ENCODE results near the gene CDK14.

CDK14 gene

GRCh38 chr7:90938371-90938770, 342.2 kb downstream of the CDK14 start:
- in situ Hi-C loops (cut with MboI; ENCODE audit: low sequenced_read_pairs): no loop called here

DNA sequence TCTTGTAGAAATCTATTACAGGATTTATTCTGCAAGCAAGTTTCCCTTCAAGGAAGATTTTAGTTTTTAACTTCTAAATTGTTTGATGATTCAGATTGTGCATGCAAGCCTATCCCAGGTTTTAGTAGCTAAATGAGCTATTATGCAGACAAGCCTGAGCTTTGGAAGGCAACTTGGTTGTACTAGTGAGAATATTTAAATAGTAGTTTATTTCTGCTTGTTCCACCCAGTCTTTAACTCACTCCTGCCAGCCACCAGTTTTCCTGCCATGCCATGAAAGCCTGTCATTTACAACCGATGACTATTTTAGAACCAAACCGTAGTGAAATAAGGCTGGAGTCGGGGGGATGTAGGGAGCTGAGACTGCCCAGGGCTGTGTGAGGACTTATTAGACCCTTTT, 343.5 kb downstream of the CDK14 start:
- in situ Hi-C loops (cut with MboI; ENCODE audit: low sequenced_read_pairs): no loop called here

- in situ Hi-C loops (cut with MboI; ENCODE audit: low sequenced_read_pairs): no loop called here
Measured at GRCh38 chr7:90944021-90944420, 347.9 kb downstream of the CDK14 start.

- in situ Hi-C loops (cut with MboI; ENCODE audit: low sequenced_read_pairs): no loop called here
Measured at GRCh38 chr7:90945104-90945787, 349.1 kb downstream of the CDK14 start.

GRCh38 chr7:90946730-90947501, 350.8 kb downstream of the CDK14 start:
- in situ Hi-C loops (cut with MboI; ENCODE audit: low sequenced_read_pairs): no loop called here

DNA sequence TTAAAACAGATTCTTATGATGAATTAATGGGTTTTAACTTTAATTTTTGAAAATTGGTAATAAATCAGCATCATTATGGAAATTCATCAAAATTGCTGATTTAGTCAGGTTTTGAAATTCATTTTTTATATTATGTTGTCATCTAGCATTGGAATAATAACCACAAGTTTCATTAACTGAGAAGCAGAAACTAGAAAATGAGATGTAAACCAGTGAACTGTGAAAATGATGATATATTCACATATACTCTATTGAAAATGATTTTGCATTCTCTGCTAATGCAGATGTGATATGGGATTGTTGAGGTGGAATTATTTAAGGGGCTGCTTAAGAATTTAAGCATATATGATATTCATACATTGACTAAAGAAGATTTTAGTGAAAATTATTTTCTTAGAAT, 352.0 kb downstream of the CDK14 start:
- in situ Hi-C loops (cut with MboI; ENCODE audit: low sequenced_read_pairs): no loop called here

GRCh38 chr7:90951229-90951628, 355.1 kb downstream of the CDK14 start:
- in situ Hi-C loops (cut with MboI; ENCODE audit: low sequenced_read_pairs): no loop called here

DNA sequence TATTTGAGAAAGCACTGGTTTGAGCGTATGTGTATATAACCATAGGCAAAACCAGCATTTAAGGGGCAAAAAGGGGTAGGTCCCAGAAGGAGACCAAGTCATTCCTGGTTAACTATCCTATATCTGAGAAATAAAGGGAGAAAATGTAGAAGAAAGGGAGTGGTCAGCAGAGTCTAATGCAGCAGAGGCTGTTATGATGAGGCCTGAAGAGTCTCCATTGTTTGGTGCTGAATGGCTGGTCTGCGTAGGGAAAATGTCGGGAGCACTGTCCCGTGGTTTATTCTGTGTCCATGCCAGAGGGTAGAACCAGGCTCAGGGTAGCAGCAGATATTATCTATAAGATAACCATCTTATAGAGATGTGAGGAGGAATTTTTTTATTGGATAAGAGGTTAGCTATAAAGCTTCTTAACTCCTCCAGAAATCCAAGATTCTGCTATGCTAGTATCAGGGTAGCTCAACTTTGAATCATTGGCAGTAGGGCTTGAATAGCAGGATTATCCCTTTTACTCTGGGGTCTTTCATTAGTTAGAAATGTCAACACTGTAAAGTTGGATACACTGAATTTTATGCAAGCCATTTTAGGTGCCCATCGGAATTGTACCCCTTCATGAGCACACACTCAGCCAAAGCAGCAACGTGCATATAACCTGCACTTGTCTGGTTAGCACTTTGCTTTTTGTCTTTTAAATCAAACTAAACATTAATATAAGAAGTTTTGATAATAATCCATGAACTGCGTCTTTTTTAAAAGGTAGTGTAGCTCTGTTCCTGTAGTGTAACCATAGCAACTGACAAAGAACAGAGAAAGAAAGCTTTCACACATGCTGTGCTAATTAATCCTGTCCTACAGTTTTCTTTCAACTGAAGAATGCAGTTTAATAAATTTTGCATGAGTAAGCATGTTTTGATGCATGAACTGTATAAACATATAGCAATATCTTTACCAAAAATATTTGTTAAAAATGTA, 356.1 kb downstream of the CDK14 start:
- in situ Hi-C loops (cut with MboI; ENCODE audit: low sequenced_read_pairs): no loop called here

- in situ Hi-C loops (cut with MboI; ENCODE audit: low sequenced_read_pairs): no loop called here
Measured at GRCh38 chr7:90955641-90956207, 359.6 kb downstream of the CDK14 start.

DNA sequence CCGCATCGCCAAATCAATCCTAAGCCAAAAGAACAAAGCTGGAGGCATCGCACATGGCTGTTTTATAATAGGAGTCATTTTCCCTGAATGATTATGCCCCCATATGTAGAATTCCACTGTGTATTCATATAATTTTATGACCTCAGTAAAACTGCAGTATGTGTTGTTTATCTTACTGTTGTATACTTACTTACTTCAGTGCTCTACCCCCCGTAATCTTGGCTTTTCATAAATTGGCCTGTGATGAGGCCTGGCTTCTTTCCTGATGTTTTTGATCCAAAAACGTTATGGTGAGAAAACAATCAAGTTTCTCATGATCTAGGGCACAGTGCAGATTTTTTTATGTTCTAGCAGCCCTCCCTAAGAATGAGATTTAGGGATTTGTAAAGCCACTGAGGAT, 361.8 kb downstream of the CDK14 start:
- in situ Hi-C loops (cut with MboI; ENCODE audit: low sequenced_read_pairs): no loop called here

GRCh38 chr7:90958647-90959046, 362.5 kb downstream of the CDK14 start:
- in situ Hi-C loops (cut with MboI; ENCODE audit: low sequenced_read_pairs): no loop called here

DNA sequence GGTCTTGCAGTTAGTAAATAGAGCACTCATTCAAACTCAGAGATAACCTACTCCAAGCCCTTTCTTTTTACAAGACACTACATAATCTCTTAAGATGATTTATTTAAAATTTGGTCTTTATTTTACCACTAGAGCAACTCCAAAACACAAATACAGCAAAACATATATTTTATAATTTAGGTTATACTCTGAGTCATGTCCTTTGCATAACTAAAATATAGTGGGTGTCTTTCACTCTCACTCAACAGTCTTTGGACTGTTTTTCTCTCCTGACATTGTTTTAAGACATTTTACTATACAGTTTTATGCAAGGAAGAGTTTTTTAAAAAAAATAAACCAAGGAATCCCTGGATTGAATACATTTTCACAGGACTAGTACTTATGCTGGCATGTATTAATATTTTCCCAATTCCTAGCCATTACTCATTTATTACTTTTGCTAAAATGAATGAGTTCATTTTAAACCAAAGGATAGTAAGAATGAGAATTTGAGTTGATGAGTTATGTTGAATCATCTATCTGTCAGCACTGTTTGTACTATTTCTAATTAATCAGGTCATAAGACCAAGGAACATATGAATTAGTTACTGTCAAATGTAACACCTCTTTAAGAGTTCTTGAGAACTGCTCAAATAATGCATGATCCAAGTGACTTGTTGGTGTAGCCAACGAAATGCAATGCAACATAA, 365.1 kb downstream of the CDK14 start:
- in situ Hi-C loops (cut with MboI; ENCODE audit: low sequenced_read_pairs): no loop called here

DNA sequence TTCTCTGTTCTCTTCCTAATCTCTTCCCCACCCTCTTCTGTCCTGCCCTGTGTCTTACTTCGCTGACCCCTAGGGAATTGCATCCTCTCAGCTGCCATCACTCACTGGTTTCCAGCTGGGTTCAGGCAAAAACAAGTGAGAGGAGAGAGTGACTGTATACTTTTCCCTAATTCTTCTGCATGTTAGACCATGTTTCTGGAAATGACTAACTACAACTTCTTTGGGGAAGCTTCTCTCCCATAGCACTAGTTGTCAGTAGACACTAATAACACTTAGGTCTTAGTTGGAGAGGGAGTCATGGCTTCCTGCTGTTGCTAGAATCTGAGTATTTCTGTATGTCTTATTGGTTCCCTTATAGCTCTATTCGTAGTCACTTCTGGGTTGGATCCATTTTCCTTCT, 369.1 kb downstream of the CDK14 start:
- in situ Hi-C loops (cut with MboI; ENCODE audit: low sequenced_read_pairs): no loop called here

- in situ Hi-C loops (cut with MboI; ENCODE audit: low sequenced_read_pairs): no loop called here
Measured at GRCh38 chr7:90966346-90966745, 370.2 kb downstream of the CDK14 start.

DNA sequence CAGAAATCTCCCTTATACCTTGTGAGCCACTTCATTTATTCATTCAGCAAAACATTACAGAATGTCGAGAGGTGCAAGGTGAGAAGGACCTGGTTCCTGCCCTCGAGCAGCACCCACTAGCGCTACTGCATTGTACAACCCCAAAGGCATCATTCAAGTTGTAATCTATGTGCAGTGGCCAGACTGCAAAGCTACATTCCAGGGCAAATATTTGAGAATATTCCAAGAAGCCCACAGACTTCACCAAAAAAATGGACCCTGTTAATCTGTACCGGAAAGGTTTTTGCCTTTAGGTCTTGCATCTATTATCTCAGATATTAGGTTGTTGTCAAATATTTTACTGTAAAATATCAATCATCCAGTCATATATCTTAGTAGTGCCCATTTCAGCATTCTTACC, 372.8 kb downstream of the CDK14 start:
- in situ Hi-C loops (cut with MboI; ENCODE audit: low sequenced_read_pairs): no loop called here

- in situ Hi-C loops (cut with MboI; ENCODE audit: low sequenced_read_pairs): no loop called here
Measured at GRCh38 chr7:90972906-90973550, 376.9 kb downstream of the CDK14 start.

DNA sequence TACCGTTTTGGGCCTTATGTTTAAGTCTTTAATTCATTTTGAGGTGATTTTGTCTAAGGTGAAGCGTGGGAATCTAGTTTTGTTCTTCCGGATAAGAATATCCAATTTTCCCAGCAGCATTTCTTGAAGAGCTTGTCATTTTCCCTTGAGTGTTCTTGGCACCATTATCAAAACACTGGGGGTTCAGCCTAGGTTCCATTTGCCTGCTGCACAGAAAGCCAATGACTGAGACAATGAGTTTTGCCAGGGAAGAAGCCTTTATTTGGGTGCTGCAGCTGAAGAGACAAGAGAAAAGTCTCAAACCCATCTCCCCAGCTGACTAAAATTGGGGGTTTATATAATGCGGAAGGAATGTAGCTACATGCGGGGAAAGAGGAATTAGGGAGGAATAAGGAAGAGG, 380.9 kb downstream of the CDK14 start:
- in situ Hi-C loops (cut with MboI; ENCODE audit: low sequenced_read_pairs): no loop called here

DNA sequence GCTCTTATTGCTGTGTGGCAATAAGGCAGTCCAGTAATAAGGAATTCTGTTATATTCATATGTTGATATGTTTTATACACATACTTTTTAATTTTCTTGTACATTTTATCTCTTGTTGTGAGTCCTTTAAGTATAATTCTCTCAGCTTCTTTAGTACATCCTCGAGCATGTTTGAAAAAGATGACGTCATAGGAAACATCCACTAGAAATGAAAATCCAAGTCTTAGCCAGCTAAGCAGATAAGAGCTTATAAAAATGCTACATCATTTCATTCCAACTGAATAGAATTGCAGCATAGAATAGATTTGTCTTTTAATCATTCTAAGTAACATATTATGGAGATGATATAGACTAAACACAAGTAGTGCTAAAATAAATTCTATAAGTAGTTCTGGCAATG, 384.4 kb downstream of the CDK14 start:
- in situ Hi-C loops (cut with MboI; ENCODE audit: low sequenced_read_pairs): no loop called here

DNA sequence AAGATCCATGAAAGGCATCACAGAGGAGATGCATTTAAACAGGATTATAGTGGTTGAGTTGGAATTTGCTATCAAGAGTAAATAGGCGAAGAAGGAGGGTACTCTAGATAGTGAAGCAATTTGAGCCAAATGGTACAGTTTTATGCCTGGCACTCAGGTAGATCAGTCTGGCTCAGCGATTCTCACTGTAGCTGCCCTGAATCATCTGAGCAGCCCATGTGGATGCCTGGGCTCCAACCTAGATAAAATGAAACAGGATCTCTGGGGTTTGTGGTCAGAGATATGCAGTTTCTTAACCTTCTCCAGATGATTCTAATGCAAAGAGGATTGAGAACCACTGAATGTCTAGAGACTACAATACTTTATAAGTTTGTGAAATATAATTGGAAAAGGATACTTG, 386.1 kb downstream of the CDK14 start:
- in situ Hi-C loops (cut with MboI; ENCODE audit: low sequenced_read_pairs): no loop called here

- in situ Hi-C loops (cut with MboI; ENCODE audit: low sequenced_read_pairs): no loop called here
Measured at GRCh38 chr7:90984692-90985091, 388.6 kb downstream of the CDK14 start.
